Neuronal stem cell (in vitro differentiated cells): ENCODE measurements around the gene CA11.

Experiments
- DNase-seq: peaks from one replicate; pipeline ENCODE4 v3.0.0-alpha.2; 2013; ENCODE audit warnings: low spot score
- H2AFZ ChIP-seq: one replicate; pipeline ENCODE4 v1.6.1; 2013; ENCODE audit warnings: mild to moderate bottlenecking, low read length, inconsistent platforms
- H2AK5ac ChIP-seq: 2 replicates; pipeline ENCODE4 v1.6.1; 2013; ENCODE audit warnings: low read depth, mild to moderate bottlenecking, inconsistent platforms, low read length, moderate library complexity, mixed read lengths
- H2BK120ac ChIP-seq: 2 replicates; pipeline ENCODE4 v1.6.1; 2013; ENCODE audit warnings: low read depth, mild to moderate bottlenecking, inconsistent platforms, low read length, moderate library complexity, mixed read lengths
- H2BK12ac ChIP-seq: one replicate; pipeline ENCODE4 v1.6.1; 2013; ENCODE audit warnings: low read length, inconsistent platforms
- H2BK15ac ChIP-seq: 2 replicates; pipeline ENCODE4 v1.6.1; 2013; ENCODE audit warnings: mild to moderate bottlenecking, low read length, inconsistent platforms, mixed read lengths
- H2BK5ac ChIP-seq: one replicate; pipeline ENCODE4 v1.6.1; 2013; ENCODE audit warnings: inconsistent platforms, mild to moderate bottlenecking, low read length, moderate library complexity
- H3K14ac ChIP-seq: one replicate; pipeline ENCODE4 v1.6.1; 2013; ENCODE audit warnings: low read length, inconsistent platforms
- H3K18ac ChIP-seq: 2 replicates; pipeline ENCODE4 v1.6.1; 2013; ENCODE audit warnings: low read length, inconsistent platforms
- H3K23ac ChIP-seq: 2 replicates; pipeline ENCODE4 v1.6.1; 2013; ENCODE audit warnings: low read depth, mild to moderate bottlenecking, mixed read lengths, low read length, inconsistent platforms; ENCODE audit not compliant: poor library complexity
- H3K27ac ChIP-seq: replicated peaks from 3 replicates; pipeline ENCODE4 v1.5.1; 2013; ENCODE audit warnings: low read length, inconsistent platforms
- H3K27me3 ChIP-seq, 3 experiments: 2 replicates each; pipeline ENCODE4 v1.6.1; 2013; ENCODE audit warnings: low read length in 3 of 3, mild to moderate bottlenecking in 2 of 3, inconsistent platforms in 1 of 3, low read depth in 1 of 3, mixed read lengths in 1 of 3, moderate library complexity in 1 of 3; ENCODE audit not compliant: control insufficient read depth in 3 of 3, insufficient read depth in 3 of 3
- H3K36me3 ChIP-seq, 2 donors: replicated peaks in 1 of 2; 2 replicates each; pipeline ENCODE4 v1.6.1; 2013; ENCODE audit warnings: low read length in 2 of 2; ENCODE audit not compliant: control insufficient read depth in 2 of 2, insufficient read depth in 2 of 2
- H3K4ac ChIP-seq: 2 replicates; pipeline ENCODE4 v1.6.1; 2013; ENCODE audit warnings: inconsistent platforms, mild to moderate bottlenecking, low read length, moderate library complexity
- H3K4me1 ChIP-seq, 2 donors: 1 replicate in 1 of 2; 2 replicates in 1 of 2; pipeline ENCODE4 v1.6.1; 2013; ENCODE audit warnings: low read length in 2 of 2, low read depth in 1 of 2; ENCODE audit not compliant: control insufficient read depth in 2 of 2, insufficient read depth in 1 of 2
- H3K4me2 ChIP-seq: one replicate; pipeline ENCODE4 v1.6.1; 2013; ENCODE audit warnings: mild to moderate bottlenecking, low read length, inconsistent platforms; ENCODE audit not compliant: insufficient read depth, poor library complexity, severe bottlenecking
- H3K4me3 ChIP-seq, 2 donors: 2 replicates each; pipeline ENCODE4 v1.5.1; 2013; ENCODE audit warnings: low read length in 2 of 2, mild to moderate bottlenecking in 2 of 2, inconsistent platforms in 1 of 2, moderate library complexity in 1 of 2
- H3K79me1 ChIP-seq: one replicate; pipeline ENCODE4 v1.6.1; 2013; ENCODE audit warnings: low read depth, mild to moderate bottlenecking, inconsistent platforms, low read length, moderate library complexity
- H3K9ac ChIP-seq: one replicate; pipeline ENCODE4 v1.6.1; 2013; ENCODE audit warnings: mild to moderate bottlenecking, low read depth, low read length, inconsistent platforms; ENCODE audit not compliant: poor library complexity
- H3K9me3 ChIP-seq, 2 donors: replicated peaks in 1 of 2; 2 replicates each; pipeline versions ENCODE3 to v1.6.1; 2013; ENCODE audit warnings: low read length in 2 of 2, mild to moderate bottlenecking in 2 of 2, inconsistent platforms in 1 of 2, low read depth in 1 of 2, mixed read lengths in 1 of 2, moderate library complexity in 1 of 2; ENCODE audit not compliant: control insufficient read depth in 2 of 2, insufficient read depth in 1 of 2
- H4K8ac ChIP-seq: one replicate; pipeline ENCODE4 v1.6.1; 2013; ENCODE audit warnings: low read depth, mild to moderate bottlenecking, inconsistent platforms, low read length, moderate library complexity
- H4K91ac ChIP-seq: one replicate; pipeline ENCODE4 v1.6.1; 2013; ENCODE audit warnings: low read length, low read depth, mild to moderate bottlenecking, inconsistent platforms; ENCODE audit not compliant: poor library complexity
- WGBS, 2 donors: extraction: QIAGEN DNeasy Blood & Tissue Kit; methylation state at CpG; one replicate each; pipeline ENCODE4 v1.1.7; 2013; ENCODE audit warnings: missing lambda C conversion rate in 2 of 2, mixed read lengths in 1 of 2; ENCODE audit not compliant: insufficient read length in 2 of 2, insufficient replicate concordance in 1 of 2; ENCODE audit errors: extremely low coverage in 2 of 2; 5-methylcytosine and 5-hydroxymethylcytosine counted together

The CA11 gene

DNA sequence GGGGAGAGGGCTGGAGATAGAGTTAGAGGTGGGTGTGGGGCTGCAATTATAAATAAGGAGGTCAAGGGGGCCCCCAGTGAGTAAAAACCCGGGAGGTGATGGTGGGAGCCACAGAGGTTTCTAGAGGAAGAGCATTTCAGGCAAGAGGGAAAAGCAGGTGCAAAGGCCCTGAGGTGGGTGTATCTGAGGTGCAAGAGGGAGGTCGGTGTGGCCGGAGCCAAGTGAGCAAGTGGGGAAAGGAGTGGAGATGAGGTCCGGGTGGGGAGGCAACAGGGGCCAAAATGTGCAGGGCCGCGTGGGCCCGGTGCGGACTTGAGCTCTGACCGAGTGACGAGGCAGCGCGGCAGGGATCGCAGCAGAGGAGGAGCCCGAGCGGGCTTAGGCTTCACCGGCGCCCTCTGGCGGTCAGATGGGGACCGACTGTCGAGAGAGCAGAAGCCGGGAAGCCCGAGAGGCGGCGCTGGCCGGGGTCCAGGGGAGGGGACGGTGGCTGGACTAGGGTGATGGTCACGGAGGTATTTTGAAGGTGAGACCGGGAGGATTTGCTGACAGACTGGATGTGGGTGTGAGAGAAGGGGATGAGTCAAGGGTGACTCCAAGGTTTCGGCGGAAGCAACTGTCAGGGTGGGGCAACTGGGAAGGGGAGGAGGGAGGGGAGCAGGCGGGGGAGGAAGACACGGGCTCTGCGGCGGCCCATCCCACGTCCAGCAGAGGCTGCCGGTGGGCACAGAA lies 57.2 kb downstream of the CA11 start:
- H3K9ac ChIP-seq, result no peak overlapping the region
- peak overlapping the region; percentile 82 for H2AFZ ChIP-seq
- no peak overlapping the region for H2AK5ac ChIP-seq
- H3K79me1 ChIP-seq, result peaks cover 4% of the 10 kb centered on the region
- no peak overlapping the region for H4K8ac ChIP-seq
- H3K4me3 ChIP-seq, result peak overlapping the region; percentile 12 to 30
- no peak overlapping the region for H3K27ac ChIP-seq
- H2BK12ac ChIP-seq, result no peak overlapping the region
- H3K18ac ChIP-seq, result peak overlapping the region; percentile 92
- H3K4me2 ChIP-seq, result peak overlapping the region; percentile 54
- peak overlapping the region; percentile 89 for H3K23ac ChIP-seq
- no peak overlapping the region for H4K91ac ChIP-seq
- H3K36me3 ChIP-seq, result no peaks in the 10 kb centered on the region
- H2BK5ac ChIP-seq, result peak overlapping the region; percentile 2
- peak overlapping the region; percentile 58 for H2BK15ac ChIP-seq
- peaks cover 3 to 8% of the 10 kb centered on the region in 2 donors for H3K4me1 ChIP-seq
- no peak overlapping the region for H3K4ac ChIP-seq
- H3K14ac ChIP-seq, result no peak overlapping the region
- peak; percentile 78 for DNase-seq
- peaks cover 0 to 20% (median 0%) of the 10 kb centered on the region in 3 experiments for H3K27me3 ChIP-seq
- WGBS, 2 donors, result no CpG with 5 or more reads among the region's 36 CpGs
- H3K9me3 ChIP-seq, result no peaks in the 10 kb centered on the region
- H2BK120ac ChIP-seq, result no peak overlapping the region
